SU-DHL-6 (cell line): ENCODE results near the gene MTHFR.

Experiments used
- CTCF ChIP-seq: fragments of 200-600 bp; sonication (generic); IDR thresholded peaks from one replicate; pipeline ENCODE4 v1.5.1; 2017; ENCODE audit warnings: antibody characterized with exemption, mild to moderate bottlenecking, low read length, moderate library complexity; ENCODE audit not compliant: insufficient read depth, poor library complexity, severe bottlenecking
- EZH2phosphoT487 ChIP-seq: fragments of 200-600 bp; sonication (generic), shearing (Covaris generic); conservative IDR thresholded peaks from 2 replicates; pipeline ENCODE4 v1.6.1; 2018; ENCODE audit warnings: mild to moderate bottlenecking, antibody characterized with exemption, low read length, moderate library complexity, mixed read lengths

GRCh38 chr1:11744287-11744686 lies 61.5 kb downstream of the MTHFR start:
- TF ChIP-seq EZH2phosphoT487 (no peak), CTCF (no peak)
